ENCODE results near the gene PGAP3. TPM values are rescaled to one million over a fixed set of nuclear protein-coding genes. Genes with fewer than 3 reads are reported as not detected.

Gene PGAP3
- total RNA-seq, 1 donor from 2014 or later, result 36.8 TPM

DNA sequence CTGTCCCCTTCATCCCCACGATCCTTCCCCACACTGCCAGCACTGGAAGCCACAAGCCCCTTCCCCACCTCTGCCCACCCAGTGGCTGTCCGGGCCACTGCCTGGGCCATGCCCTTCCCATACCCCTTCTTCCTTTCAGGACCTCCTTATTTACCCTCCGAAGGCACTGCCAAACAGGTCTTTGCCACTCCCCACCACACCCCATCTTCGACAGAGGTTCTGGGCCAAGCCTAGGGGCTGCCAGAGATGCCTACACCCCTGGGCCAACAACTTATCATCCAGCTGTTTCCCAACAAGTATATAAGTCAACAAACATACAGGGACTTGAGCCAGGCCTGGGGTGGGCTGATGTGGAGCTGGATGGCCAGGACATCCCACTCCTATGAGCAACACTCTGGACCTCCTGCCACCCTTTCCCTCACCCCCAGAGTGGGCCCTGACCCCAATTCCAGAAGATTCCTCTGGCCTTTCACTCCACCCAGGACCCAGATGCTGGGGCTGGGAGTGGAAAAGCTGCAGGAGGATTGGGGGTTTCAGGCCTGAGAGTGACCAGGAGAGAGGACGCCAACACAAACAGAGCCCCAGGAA, 62.6 kb downstream of the PGAP3 start:
- Mint-ChIP-seq H3K9me3 (no peaks in the 10 kb centered on the region), H3K4me1 (peaks cover 19% of the 10 kb centered on the region), H3K27ac (no peak overlapping the region), H3K36me3 (no peaks in the 10 kb centered on the region), H3K4me3 (peak overlapping the region; percentile 65), H3K27me3 (ENCODE audit: low read depth) (peaks cover 86% of the 10 kb centered on the region)
- DNase-seq (ENCODE audit: low spot score in 2 of 2, unreplicated experiment in 2 of 2), result no peak
- no peak for TF ChIP-seq CTCF (IDR thresholded peaks at IDR 0.05; ENCODE audit: unreplicated experiment)

DNA sequence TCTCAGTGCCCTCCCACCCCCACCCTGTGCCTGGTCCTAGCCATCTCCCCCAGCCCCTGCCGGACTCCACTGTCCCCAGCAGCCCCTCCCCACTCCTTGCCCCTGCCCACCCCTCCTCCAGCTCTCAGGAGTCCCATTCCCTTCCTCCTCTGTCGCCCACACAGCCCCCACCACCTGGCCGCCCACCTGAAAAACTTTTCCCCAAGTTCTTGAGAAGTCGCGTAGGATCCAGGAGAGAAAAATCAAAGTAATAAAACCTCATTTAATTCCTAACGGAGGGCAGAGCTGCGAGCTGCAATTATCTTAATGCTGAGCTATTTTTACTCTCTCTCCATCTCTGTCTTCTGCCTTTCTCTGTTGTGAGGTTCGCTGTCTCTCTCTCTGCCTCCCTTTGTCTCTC, 63.5 kb downstream of the PGAP3 start:
- Mint-ChIP-seq H3K27ac (no peak overlapping the region), H3K4me3 (no peak overlapping the region), H3K27me3 (ENCODE audit: low read depth) (peaks cover 86% of the 10 kb centered on the region), H3K36me3 (no peaks in the 10 kb centered on the region), H3K9me3 (no peaks in the 10 kb centered on the region), H3K4me1 (peaks cover 19% of the 10 kb centered on the region)
- no peak for TF ChIP-seq CTCF (IDR thresholded peaks at IDR 0.05; ENCODE audit: unreplicated experiment)
- DNase-seq (ENCODE audit: low spot score in 2 of 2, unreplicated experiment in 2 of 2), result no peak

- TF ChIP-seq CTCF (IDR thresholded peaks at IDR 0.05; ENCODE audit: unreplicated experiment), result peak; percentile 95
- Mint-ChIP-seq H3K27me3 (ENCODE audit: low read depth) (peaks cover 86% of the 10 kb centered on the region), H3K4me1 (peaks cover 19% of the 10 kb centered on the region), H3K9me3 (no peaks in the 10 kb centered on the region), H3K27ac (no peak overlapping the region), H3K36me3 (no peaks in the 10 kb centered on the region), H3K4me3 (no peak overlapping the region)
- DNase-seq (ENCODE audit: low spot score in 2 of 2, unreplicated experiment in 2 of 2), result peak; percentile 51 to 90
Measured at GRCh38 chr17:39623356-39623950, 64.4 kb downstream of the PGAP3 start.

- no peak overlapping the region for H3K27ac Mint-ChIP-seq
- H3K36me3 Mint-ChIP-seq, result no peaks in the 10 kb centered on the region
- peaks cover 81% of the 10 kb centered on the region for H3K27me3 Mint-ChIP-seq (ENCODE audit: low read depth)
- no peaks in the 10 kb centered on the region for H3K9me3 Mint-ChIP-seq
- no peak overlapping the region for H3K4me3 Mint-ChIP-seq
- no peak for DNase-seq (ENCODE audit: low spot score in 2 of 2, unreplicated experiment in 2 of 2)
- TF ChIP-seq CTCF (IDR thresholded peaks at IDR 0.05; ENCODE audit: unreplicated experiment), result no peak
- peaks cover 14% of the 10 kb centered on the region for H3K4me1 Mint-ChIP-seq
Measured at GRCh38 chr17:39622380-39623006, 65.4 kb downstream of the PGAP3 start.

DNA sequence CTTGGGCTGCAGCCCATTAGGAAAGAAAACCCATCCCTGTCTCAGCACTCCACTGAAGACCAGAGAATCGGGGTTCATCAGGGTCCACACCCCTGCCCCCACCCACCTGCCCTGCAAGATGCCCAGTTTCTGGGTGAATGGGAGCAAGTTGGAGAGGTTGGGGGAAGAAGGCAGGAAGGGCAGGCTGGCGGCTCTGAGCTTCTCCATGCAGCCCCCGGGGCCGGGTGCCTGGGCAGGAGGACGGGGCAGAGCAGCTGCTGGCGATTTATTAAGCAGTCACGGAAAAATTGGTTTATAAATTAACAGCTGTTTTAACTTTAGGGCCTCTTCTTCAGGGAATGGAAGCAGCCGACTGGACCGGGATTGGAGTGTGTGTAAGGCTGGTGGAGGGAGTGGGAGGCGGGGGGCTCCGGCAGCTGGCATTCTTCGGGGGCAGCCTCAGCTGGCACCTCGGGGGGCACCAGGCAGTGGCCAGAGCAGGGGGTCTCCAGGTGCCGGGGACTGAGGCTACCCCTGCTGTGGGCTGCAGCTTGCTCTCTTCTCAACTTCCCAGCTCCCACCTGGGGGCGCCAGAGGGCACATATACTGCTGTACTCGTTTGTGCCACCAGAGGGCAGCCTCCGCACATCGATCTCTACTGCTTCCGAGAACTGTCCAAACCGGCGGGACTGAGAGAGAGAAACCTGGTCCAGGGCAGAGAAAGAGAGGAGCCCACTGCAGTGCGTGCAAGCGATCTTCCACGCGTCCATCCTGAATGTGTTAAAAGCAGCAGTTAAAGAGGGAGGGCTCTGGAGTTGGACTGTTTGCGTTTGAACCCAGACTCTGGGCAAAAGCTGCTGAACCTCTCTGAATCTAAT, 66.1 kb downstream of the PGAP3 start:
- Mint-ChIP-seq H3K4me1 (peaks cover 13% of the 10 kb centered on the region), H3K36me3 (no peaks in the 10 kb centered on the region), H3K9me3 (no peaks in the 10 kb centered on the region), H3K27ac (no peak overlapping the region), H3K27me3 (ENCODE audit: low read depth) (peaks cover 82% of the 10 kb centered on the region), H3K4me3 (no peak overlapping the region)
- TF ChIP-seq CTCF (IDR thresholded peaks at IDR 0.05; ENCODE audit: unreplicated experiment), result peak; percentile 100
- DNase-seq (ENCODE audit: low spot score in 2 of 2, unreplicated experiment in 2 of 2), result peak; percentile 80 to 99

Small RNA genes lying within 50 kb of the gene (microRNA-seq; reads per million reads assigned to microRNA genes)
- gene MIR4728, result 3.5 reads per million, percentile 9 among the genes with 10 or more reads in this experiment

Other genes with a start within 250 kb of the PGAP3 start
- gene MED1, start 236.8 kb downstream of the PGAP3 start, total RNA-seq, result 43.9 to 47.3 TPM (median 44.4 TPM) in 3 replicates
- 91.5 to 93.4 TPM (median 93.1 TPM) in 3 replicates for gene CDK12, start 226.6 kb downstream of the PGAP3 start, total RNA-seq
- gene NEUROD2, start 80.1 kb downstream of the PGAP3 start, total RNA-seq, result 0.09 TPM in 1 of 3 replicates, not detected in the others
- gene PPP1R1B, start 61.1 kb downstream of the PGAP3 start, total RNA-seq, result 0.58 to 0.75 TPM (median 0.75 TPM) in 3 replicates
- gene STARD3, start 50.9 kb downstream of the PGAP3 start, total RNA-seq, result 55.6 to 56.6 TPM (median 56.2 TPM) in 3 replicates
- gene TCAP, start 22.7 kb downstream of the PGAP3 start, total RNA-seq, result 1.6 to 3.0 TPM (median 2.3 TPM) in 3 replicates
- 1.7 to 2.1 TPM (median 1.7 TPM) in 3 replicates for gene PNMT, start 19.6 kb downstream of the PGAP3 start, total RNA-seq
- 141 to 146 TPM (median 142 TPM) in 3 replicates for gene ERBB2, start 12.0 kb upstream of the PGAP3 start, total RNA-seq
- gene MIEN1, start 42.5 kb upstream of the PGAP3 start, total RNA-seq, result 35.3 to 35.9 TPM (median 35.3 TPM) in 3 replicates
- gene GRB7, start 49.9 kb upstream of the PGAP3 start, total RNA-seq, result 44.6 to 53.3 TPM (median 46.4 TPM) in 3 replicates
- gene IKZF3, start 176.3 kb upstream of the PGAP3 start, total RNA-seq, result 0.58 to 0.75 TPM (median 0.67 TPM) in 3 replicates
- not detected in 3 replicates for gene ZPBP2, start 180.1 kb upstream of the PGAP3 start, total RNA-seq
- 26.8 to 31.7 TPM (median 28.1 TPM) in 3 replicates for gene GSDMB, start 230.6 kb upstream of the PGAP3 start, total RNA-seq
- gene ORMDL3, start 239.5 kb upstream of the PGAP3 start, total RNA-seq, result 67.1 to 78.3 TPM (median 69.4 TPM) in 3 replicates
- gene LRRC3C, start 239.7 kb upstream of the PGAP3 start, total RNA-seq, result not detected in 3 replicates

Measured in mesothelial cell of epicardium (in vitro differentiated cells).